GM13976 (cell line): ENCODE data around the gene LAMA4.
A peak's percentile ranks its signal among the peaks of the same experiment; 100 is the strongest.

ENCODE experiments used
- DNase-seq: peaks from one replicate; pipeline ENCODE4 v3.0.0; 2012; ENCODE audit warnings: low spot score
- CTCF ChIP-seq: IDR thresholded peaks from 2 replicates; pipeline ENCODE4 v1.5.1; 2012; ENCODE audit warnings: borderline replicate concordance, mild to moderate bottlenecking; ENCODE audit not compliant: insufficient read depth; ENCODE audit errors: extremely low read depth, missing control alignments, control extremely low read depth
- in situ Hi-C: fragments of 300-500 bp; cut with MboI; formaldehyde crosslinking; loops from one replicate; pipeline ENCODE4 v1.12.0; 2022; ENCODE audit warnings: low sequenced_read_pairs, mixed read lengths, inconsistent platforms; ENCODE audit not compliant: unreplicated experiment

Gene LAMA4

GRCh38 chr6:112087136-112087911 lies 167.0 kb downstream of the LAMA4 start, which contains the start of the genes FAM229B and TUBE1:
FAM229B (plus strand) TSS chr6:112087591; CDS start chr6:112099284, 11,693 bp downstream.
TUBE1 (minus strand) TSS chr6:112087482; CDS start chr6:112087434, 48 bp downstream.
- TF ChIP-seq CTCF: no peak
- peak; percentile 87 for DNase-seq
- in situ Hi-C loops: no loop called here

GRCh38 chr6:112086744-112087135 lies 167.6 kb downstream of the LAMA4 start:
- in situ Hi-C loops: no loop called here
- TF ChIP-seq CTCF: no peak
- DNase-seq: peak; percentile 53

GRCh38 chr6:112085286-112086065 lies 168.9 kb downstream of the LAMA4 start:
- in situ Hi-C loops: no loop called here
- no peak for DNase-seq
- no peak for TF ChIP-seq CTCF

GRCh38 chr6:112081569-112081968 lies 172.8 kb downstream of the LAMA4 start:
- TF ChIP-seq CTCF: no peak
- no peak for DNase-seq
- in situ Hi-C loops: no loop called here

- in situ Hi-C loops: no loop called here
- no peak for DNase-seq
- no peak for TF ChIP-seq CTCF
Observed at GRCh38 chr6:112066606-112067005, 187.8 kb downstream of the LAMA4 start.

GRCh38 chr6:112065426-112065986 lies 188.9 kb downstream of the LAMA4 start:
- no peak for TF ChIP-seq CTCF
- in situ Hi-C loops: no loop called here
- DNase-seq: no peak
